ENCODE measurements around the gene TNS1.
A peak's percentile ranks its signal among the peaks of the same experiment; 100 is the strongest.
"Not testable (repeated sequence)": the region's sequence is repeated elsewhere in the genome, so short reads cannot be mapped to it uniquely, and the experiment has no call there.

GRCh38 chr2:218034497-218035213 is 31.9 kb upstream of the TNS1 start:
- TF ChIP-seq POLR2A (IDR thresholded peaks at IDR 0.05) = not testable (repeated sequence)
- peak in 1 of 3 donors; percentile 24 for TF ChIP-seq CTCF (IDR thresholded peaks at IDR 0.05)

All from lower leg skin (tissue), 3 donors.